ENCODE results near the gene LMO4.

- TF ChIP-seq, protein P1, sequence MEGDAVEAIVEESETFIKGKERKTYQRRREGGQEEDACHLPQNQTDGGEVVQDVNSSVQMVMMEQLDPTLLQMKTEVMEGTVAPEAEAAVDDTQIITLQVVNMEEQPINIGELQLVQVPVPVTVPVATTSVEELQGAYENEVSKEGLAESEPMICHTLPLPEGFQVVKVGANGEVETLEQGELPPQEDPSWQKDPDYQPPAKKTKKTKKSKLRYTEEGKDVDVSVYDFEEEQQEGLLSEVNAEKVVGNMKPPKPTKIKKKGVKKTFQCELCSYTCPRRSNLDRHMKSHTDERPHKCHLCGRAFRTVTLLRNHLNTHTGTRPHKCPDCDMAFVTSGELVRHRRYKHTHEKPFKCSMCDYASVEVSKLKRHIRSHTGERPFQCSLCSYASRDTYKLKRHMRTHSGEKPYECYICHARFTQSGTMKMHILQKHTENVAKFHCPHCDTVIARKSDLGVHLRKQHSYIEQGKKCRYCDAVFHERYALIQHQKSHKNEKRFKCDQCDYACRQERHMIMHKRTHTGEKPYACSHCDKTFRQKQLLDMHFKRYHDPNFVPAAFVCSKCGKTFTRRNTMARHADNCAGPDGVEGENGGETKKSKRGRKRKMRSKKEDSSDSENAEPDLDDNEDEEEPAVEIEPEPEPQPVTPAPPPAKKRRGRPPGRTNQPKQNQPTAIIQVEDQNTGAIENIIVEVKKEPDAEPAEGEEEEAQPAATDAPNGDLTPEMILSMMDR (IDR thresholded peaks at IDR 0.05 in 2 of 3, conservative IDR thresholded peaks at IDR 0.05 in 1 of 3; ENCODE audit: control insufficient read depth in 2 of 3, extremely low read depth in 1 of 3, insufficient read depth in 1 of 3, low read depth in 3 of 3, low read length in 3 of 3), result no peak
- no peak for TF ChIP-seq TCF7 (IDR thresholded peaks at IDR 0.05; ENCODE audit: borderline replicate concordance)
- TF ChIP-seq TCF12 (IDR thresholded peaks at IDR 0.05; ENCODE audit: low read depth, low read length), result no peak
- TF ChIP-seq NRF1 (conservative IDR thresholded peaks at IDR 0.05; ENCODE audit: low read depth, low read length), result no peak
Measured at GRCh38 chr1:87348341-87349019, 19.8 kb downstream of the LMO4 start.
